ENCODE data around the gene ADAMTS8. TPM values are rescaled to one million over a fixed set of nuclear protein-coding genes. Genes with fewer than 3 reads are reported as not detected.

Gene ADAMTS8
- total and polyA plus RNA-seq, 8 donors = 0.58 to 24.1 (median 4.8) TPM

- 87 to 96% (median 93%) methylated on average over 3 of the region's 3 CpGs for WGBS, 5 donors
- H3K27ac ChIP-seq = peak overlapping the region in 2 of 5 donors; percentile 14 to 56
- TF ChIP-seq CTCF (IDR thresholded peaks at IDR 0.05) = no peak
- peaks cover 6 to 29% (median 16%) of the 10 kb centered on the region in 4 donors for H3K4me1 ChIP-seq
- H3K36me3 ChIP-seq = peaks cover 0 to 7% (median 2%) of the 10 kb centered on the region in 4 donors
- H3K9me3 ChIP-seq = no peaks in the 10 kb centered on the region
- H3K27me3 ChIP-seq = no peaks in the 10 kb centered on the region
- H3K4me3 ChIP-seq = no peak overlapping the region
- no peak for DNase-seq
- intact Hi-C loops (cut with DNase I; ENCODE audit: low total_unique reads) = no loop called here
Measured at GRCh38 chr11:130456286-130456685, 27.9 kb upstream of the ADAMTS8 start.

GRCh38 chr11:130455483-130456127, 27.2 kb upstream of the ADAMTS8 start:
- Histone ChIP-seq H3K4me3 (no peak overlapping the region), H3K9me3 (no peaks in the 10 kb centered on the region), H3K36me3 (peaks cover 0 to 4% (median 2%) of the 10 kb centered on the region in 4 donors), H3K27me3 (no peaks in the 10 kb centered on the region), H3K27ac (peak overlapping the region in 4 of 5 donors; percentile 14 to 56 (median 38)), H3K4me1 (peaks cover 10 to 36% (median 23%) of the 10 kb centered on the region in 4 donors)
- WGBS, 5 donors = 41 to 65% (median 55%) methylated on average over 14 to 15 of the region's 15 CpGs
- TF ChIP-seq POLR2AphosphoS5 (IDR thresholded peaks at IDR 0.05) (peak in 1 of 3 donors; percentile 51), POLR2A (IDR thresholded peaks at IDR 0.05) (no peak)
- intact Hi-C loops (cut with DNase I; ENCODE audit: low total_unique reads) = no loop called here
- peak; percentile 49 to 76 for DNase-seq

- no peak for DNase-seq
- H3K9me3 ChIP-seq = no peaks in the 10 kb centered on the region
- peaks cover 0 to 4% (median 2%) of the 10 kb centered on the region in 4 donors for H3K36me3 ChIP-seq
- WGBS, 5 donors = 66 to 71% (median 69%) methylated on average over 12 of the region's 12 CpGs
- H3K27me3 ChIP-seq = peaks cover 0 to 9% (median 0%) of the 10 kb centered on the region in 3 donors
- no peak overlapping the region for H3K4me3 ChIP-seq
- H3K27ac ChIP-seq = no peak overlapping the region
- no peak for TF ChIP-seq POLR2A (IDR thresholded peaks at IDR 0.05)
- H3K4me1 ChIP-seq = peaks cover 13 to 45% (median 32%) of the 10 kb centered on the region in 4 donors
- intact Hi-C loops (cut with DNase I; ENCODE audit: low total_unique reads) = no loop called here
Measured at GRCh38 chr11:130454491-130455252, 26.3 kb upstream of the ADAMTS8 start.

GRCh38 chr11:130452940-130453339, 24.5 kb upstream of the ADAMTS8 start:
- Histone ChIP-seq H3K9me3 (no peaks in the 10 kb centered on the region), H3K4me1 (peaks cover 26 to 63% (median 48%) of the 10 kb centered on the region in 4 donors), H3K27me3 (peaks cover 0 to 26% (median 11%) of the 10 kb centered on the region in 3 donors), H3K27ac (no peak overlapping the region), H3K4me3 (no peak overlapping the region), H3K36me3 (peaks cover 0 to 4% (median 2%) of the 10 kb centered on the region in 4 donors)
- intact Hi-C loops (cut with DNase I; ENCODE audit: low total_unique reads) = no loop called here
- TF ChIP-seq EP300 (IDR thresholded peaks at IDR 0.05) (no peak), POLR2AphosphoS5 (IDR thresholded peaks at IDR 0.05) (no peak), CTCF (IDR thresholded peaks at IDR 0.05) (no peak), POLR2A (IDR thresholded peaks at IDR 0.05) (no peak)
- WGBS, 5 donors = 68 to 88% (median 79%) methylated on average over 6 of the region's 6 CpGs
- no peak for DNase-seq

- no peak for TF ChIP-seq POLR2AphosphoS5 (IDR thresholded peaks at IDR 0.05)
- TF ChIP-seq POLR2A (IDR thresholded peaks at IDR 0.05) = no peak
- no peak for TF ChIP-seq EP300 (IDR thresholded peaks at IDR 0.05)
- TF ChIP-seq CTCF (IDR thresholded peaks at IDR 0.05) = no peak
- intact Hi-C loops (cut with DNase I; ENCODE audit: low total_unique reads) = no loop called here
- DNase-seq = no peak
- Histone ChIP-seq H3K4me1 (peaks cover 26 to 64% (median 50%) of the 10 kb centered on the region in 4 donors), H3K27ac (peak overlapping the region in 1 of 5 donors; percentile 74), H3K4me3 (peak overlapping the region in 3 of 4 donors; percentile 2 to 72 (median 56)), H3K9me3 (no peaks in the 10 kb centered on the region), H3K36me3 (peaks cover 0 to 4% (median 2%) of the 10 kb centered on the region in 4 donors), H3K27me3 (peaks cover 0 to 27% (median 11%) of the 10 kb centered on the region in 3 donors)
- 78 to 91% (median 89%) methylated on average over 9 of the region's 9 CpGs for WGBS, 5 donors
Measured at GRCh38 chr11:130452176-130452575, 23.8 kb upstream of the ADAMTS8 start.

Measured in stomach (tissue), 9 donors.